CD4-positive, alpha-beta T cell treated with Interleukin-21 for 1 hour (primary cell): Measurements from ENCODE around the gene PTPRD.

ENCODE experiments used
- DNase-seq: peaks from one replicate; pipeline ENCODE4 v3.0.0-alpha.2; 2020

The PTPRD gene

GRCh38 chr9:8265281-8265680 is 2347.5 kb downstream of the PTPRD start:
- DNase-seq, result no peak
